Fibroblast of pulmonary artery (primary cell): ENCODE results near the gene LIPE.

Experiments
- DNase-seq: peaks from one replicate; pipeline ENCODE4 v3.0.0-alpha.2; 2010; ENCODE audit warnings: low read depth
- H3K4me3 ChIP-seq: replicated peaks from 2 replicates; pipeline ENCODE4 v1.5.1; 2011; ENCODE audit warnings: low read depth, mild to moderate bottlenecking, control low read depth, low read length, moderate library complexity
- TF ChIP-seq, protein P1 (sequence below): IDR thresholded peaks from 2 replicates; pipeline ENCODE4 v1.5.1; 2011; ENCODE audit warnings: mild to moderate bottlenecking, control low read depth, low read length, inconsistent platforms; ENCODE audit errors: missing control alignments

LIPE gene

DNA sequence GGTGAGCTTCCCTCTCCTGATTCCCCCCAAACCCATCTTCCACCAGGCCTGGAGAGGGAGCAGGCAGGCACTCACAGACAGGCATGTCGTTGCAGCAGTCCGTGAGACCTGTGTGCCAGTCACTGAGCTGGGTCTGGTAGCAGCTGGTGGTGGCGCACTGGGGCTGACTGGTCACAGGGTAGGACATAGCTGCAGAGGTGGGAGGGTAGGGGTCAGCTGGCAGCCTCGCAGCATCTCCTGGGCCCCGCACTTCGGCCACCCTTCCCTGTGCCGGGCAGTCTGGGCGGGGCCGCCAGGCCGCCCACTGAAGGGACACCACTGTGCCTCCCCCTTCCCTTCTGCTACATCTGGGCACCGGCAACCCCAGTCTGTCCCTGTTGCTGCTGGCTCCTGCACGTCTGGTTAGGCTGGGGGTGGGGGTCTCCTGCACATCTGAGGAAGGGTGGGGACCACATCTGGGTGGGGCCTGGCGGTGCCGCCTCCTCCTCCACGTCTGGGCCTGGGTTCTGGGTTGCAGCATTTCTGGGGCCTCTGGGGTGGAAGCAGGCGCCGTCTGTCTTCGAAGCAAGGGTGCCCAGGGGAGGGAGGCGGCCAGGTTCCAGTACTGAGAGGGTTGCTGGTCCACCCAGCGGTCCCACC, 38.2 kb downstream of the LIPE start:
- H3K4me3 ChIP-seq = no peak overlapping the region
- TF ChIP-seq, protein P1, sequence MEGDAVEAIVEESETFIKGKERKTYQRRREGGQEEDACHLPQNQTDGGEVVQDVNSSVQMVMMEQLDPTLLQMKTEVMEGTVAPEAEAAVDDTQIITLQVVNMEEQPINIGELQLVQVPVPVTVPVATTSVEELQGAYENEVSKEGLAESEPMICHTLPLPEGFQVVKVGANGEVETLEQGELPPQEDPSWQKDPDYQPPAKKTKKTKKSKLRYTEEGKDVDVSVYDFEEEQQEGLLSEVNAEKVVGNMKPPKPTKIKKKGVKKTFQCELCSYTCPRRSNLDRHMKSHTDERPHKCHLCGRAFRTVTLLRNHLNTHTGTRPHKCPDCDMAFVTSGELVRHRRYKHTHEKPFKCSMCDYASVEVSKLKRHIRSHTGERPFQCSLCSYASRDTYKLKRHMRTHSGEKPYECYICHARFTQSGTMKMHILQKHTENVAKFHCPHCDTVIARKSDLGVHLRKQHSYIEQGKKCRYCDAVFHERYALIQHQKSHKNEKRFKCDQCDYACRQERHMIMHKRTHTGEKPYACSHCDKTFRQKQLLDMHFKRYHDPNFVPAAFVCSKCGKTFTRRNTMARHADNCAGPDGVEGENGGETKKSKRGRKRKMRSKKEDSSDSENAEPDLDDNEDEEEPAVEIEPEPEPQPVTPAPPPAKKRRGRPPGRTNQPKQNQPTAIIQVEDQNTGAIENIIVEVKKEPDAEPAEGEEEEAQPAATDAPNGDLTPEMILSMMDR = no peak
- no peak for DNase-seq

DNA sequence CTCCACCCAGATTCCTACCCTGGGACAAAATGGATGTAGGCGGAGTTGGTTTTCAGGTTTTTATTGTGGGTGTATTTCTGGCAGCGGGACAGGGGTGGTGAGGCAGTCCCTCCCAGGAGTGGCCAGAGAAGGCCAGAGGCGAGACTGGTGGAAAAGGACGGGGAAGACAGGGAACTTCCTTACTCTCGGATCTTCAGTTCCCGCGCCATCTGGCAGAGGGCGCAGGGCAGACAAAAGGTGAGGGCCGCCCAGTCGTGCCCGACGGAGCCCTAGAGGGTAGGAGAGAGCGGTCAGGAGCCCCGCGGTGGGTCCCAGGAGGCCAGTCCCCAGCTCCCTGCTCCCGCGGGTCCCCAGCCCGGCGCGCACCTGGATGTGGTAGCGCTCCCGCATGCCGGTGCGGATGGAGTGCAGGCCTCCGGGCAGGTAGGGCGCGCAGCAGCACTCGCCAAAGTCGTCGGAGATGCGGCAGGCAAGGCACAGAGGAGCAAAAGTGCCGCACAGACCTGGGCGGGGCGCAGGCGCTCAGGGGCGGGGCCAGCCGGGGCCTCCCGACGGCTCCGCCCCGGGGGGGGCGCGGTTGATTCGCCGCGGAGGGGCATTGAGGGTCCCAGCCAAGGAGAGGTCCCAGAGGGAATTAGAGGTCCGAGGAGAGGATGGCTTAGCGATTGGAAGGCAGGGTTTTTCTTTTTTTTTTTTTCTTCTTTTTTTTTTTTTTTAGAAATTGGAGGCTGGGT, 40.0 kb downstream of the LIPE start:
- DNase-seq = peak; percentile 47

DNA sequence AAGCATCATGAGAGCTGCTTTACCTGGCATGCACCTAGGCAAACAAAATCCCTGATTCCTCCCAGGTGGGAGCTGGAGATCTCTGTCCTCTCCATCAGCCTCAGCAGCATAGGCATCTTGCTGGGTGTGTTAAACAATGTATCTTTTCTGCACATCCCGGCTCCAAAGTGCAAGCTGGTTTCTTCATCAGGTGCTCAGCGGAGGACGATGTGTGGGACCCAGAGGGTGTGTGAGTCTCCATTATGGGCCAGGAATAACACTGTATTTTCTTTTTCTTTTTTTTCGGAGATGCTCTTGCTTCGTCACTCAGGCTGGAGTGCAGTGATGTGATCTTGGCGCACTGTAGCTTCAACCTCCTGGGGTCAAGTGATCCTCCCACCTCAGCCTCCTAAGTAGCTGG, 47.0 kb downstream of the LIPE start:
- no peak overlapping the region for H3K4me3 ChIP-seq
- DNase-seq = no peak
- TF ChIP-seq, protein P1 = no peak

More for the DNA sequence above, 40.0 kb downstream of the LIPE start:
- H3K4me3 ChIP-seq = peak overlapping the region; percentile 41
- TF ChIP-seq, protein P1 = peak; percentile 33

DNA sequence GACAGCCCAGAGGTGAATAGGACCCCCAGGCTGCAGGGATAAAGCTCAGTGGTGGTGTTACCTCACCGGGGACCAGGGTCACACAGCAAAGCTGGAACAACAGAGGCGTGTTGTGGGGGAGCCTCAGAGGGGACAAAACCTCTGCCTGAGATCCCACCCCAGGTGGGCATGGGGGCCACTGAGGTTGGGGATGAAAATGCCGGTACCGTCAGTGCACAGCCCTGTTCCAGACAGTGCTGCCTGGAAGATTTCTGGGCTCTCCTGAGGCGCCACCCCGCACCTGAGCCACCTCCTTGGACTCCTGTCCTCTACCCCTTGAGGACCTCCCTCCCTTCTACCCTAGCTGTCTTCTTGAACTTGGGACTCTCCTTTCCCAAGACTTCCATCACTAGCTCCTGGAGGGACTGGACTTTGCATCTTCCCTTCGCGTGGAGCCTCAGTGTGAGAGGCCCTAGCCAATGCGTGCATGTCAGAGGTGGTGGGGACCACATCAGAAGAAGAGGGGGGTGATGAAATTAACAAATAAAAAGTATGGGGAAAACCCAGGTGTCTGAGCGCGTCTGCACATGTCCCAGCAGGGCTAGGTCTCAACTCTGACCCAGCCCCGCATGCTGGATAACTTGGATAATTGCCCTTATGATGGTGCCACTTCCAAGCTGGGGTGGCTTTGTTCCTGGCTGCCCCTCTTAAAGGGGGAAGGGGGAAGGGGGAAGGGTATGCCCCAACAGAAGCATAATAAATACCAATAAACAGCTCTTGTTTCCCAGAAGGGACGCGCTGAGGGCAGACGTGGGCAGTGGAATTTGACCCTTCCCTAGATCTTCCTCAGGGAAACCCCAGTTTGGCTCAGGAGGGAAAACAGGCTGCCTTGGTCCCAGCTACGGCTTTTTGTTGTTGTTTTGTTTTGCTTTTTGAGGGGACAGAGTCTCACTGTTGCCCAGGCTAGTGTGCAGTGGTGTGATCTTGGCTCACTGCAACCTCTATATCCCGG, 48.7 kb downstream of the LIPE start:
- no peak overlapping the region for H3K4me3 ChIP-seq
- DNase-seq = no peak
- TF ChIP-seq, protein P1 = no peak

DNA sequence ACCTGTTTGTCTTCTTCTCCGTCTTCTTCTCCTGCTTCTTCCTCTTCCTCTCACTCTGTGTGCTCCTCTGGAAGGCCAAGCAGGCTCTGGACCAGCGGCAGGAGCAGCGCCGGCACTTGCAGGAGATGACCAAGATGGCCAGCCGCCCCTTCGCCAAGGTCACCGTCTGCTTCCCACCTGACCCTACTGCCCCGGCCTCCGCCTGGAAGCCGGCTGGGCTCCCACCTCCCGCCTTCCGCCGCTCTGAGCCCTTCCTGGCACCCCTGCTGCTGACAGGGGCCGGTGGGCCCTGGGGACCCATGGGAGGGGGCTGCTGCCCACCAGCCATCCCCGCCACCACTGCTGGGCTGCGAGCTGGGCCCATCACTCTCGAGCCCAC, 51.0 kb downstream of the LIPE start:
- no peak overlapping the region for H3K4me3 ChIP-seq
- DNase-seq = no peak
- TF ChIP-seq, protein P1 = no peak

DNA sequence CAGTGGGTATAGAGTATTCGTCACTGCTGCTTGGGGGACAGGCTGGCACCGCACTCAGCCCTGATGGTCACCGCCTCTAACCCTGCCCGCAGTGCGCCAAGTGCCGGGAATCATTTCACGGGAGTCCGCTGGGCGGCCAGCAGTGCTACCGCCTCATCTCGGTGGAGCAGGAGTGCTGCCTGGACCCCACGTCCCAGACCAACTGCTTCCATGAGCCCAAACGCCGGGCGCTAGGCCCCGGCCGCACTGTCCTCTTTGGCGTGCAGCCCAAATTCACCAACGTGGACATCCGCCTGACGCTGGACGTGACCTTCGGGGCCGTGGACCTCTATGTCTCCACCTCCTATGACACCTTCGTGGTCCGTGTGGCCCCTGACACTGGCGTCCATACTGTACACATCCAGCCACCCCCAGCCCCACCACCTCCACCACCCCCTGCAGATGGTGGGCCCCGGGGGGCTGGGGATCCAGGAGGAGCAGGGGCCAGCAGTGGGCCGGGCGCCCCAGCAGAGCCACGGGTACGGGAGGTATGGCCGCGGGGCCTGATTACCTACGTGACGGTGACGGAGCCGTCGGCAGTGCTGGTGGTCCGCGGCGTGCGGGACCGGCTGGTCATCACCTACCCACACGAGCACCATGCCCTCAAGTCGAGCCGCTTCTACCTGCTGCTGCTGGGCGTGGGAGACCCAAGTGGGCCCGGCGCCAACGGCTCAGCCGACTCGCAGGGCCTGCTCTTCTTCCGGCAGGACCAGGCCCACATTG, 51.6 kb downstream of the LIPE start:
- TF ChIP-seq, protein P1 = no peak
- DNase-seq = no peak
- H3K4me3 ChIP-seq = no peak overlapping the region
